Measurements from ENCODE around the gene ENPEP.

The ENPEP gene

GRCh38 chr4:110477836-110478235 lies 1.9 kb downstream of the ENPEP start:
- FAIRE-seq (no peak), DNase-seq (ENCODE audit: insufficient read length, low spot score) (no peak)
- TF ChIP-seq, protein P1, sequence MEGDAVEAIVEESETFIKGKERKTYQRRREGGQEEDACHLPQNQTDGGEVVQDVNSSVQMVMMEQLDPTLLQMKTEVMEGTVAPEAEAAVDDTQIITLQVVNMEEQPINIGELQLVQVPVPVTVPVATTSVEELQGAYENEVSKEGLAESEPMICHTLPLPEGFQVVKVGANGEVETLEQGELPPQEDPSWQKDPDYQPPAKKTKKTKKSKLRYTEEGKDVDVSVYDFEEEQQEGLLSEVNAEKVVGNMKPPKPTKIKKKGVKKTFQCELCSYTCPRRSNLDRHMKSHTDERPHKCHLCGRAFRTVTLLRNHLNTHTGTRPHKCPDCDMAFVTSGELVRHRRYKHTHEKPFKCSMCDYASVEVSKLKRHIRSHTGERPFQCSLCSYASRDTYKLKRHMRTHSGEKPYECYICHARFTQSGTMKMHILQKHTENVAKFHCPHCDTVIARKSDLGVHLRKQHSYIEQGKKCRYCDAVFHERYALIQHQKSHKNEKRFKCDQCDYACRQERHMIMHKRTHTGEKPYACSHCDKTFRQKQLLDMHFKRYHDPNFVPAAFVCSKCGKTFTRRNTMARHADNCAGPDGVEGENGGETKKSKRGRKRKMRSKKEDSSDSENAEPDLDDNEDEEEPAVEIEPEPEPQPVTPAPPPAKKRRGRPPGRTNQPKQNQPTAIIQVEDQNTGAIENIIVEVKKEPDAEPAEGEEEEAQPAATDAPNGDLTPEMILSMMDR (IDR thresholded peaks at IDR 0.05; ENCODE audit: insufficient read depth, missing control alignments), result no peak

GRCh38 chr4:110480031-110480549 lies 4.1 kb downstream of the ENPEP start:
- FAIRE-seq, result no peak
- TF ChIP-seq, protein P1 (IDR thresholded peaks at IDR 0.05; ENCODE audit: insufficient read depth, missing control alignments), result no peak
- no peak for DNase-seq (ENCODE audit: insufficient read length, low spot score)

- FAIRE-seq (no peak), DNase-seq (ENCODE audit: insufficient read length, low spot score) (no peak)
- TF ChIP-seq, protein P1 (IDR thresholded peaks at IDR 0.05; ENCODE audit: insufficient read depth, missing control alignments), result no peak
These were observed 4.9 kb downstream of the ENPEP start for GRCh38 chr4:110480746-110481271.

DNA sequence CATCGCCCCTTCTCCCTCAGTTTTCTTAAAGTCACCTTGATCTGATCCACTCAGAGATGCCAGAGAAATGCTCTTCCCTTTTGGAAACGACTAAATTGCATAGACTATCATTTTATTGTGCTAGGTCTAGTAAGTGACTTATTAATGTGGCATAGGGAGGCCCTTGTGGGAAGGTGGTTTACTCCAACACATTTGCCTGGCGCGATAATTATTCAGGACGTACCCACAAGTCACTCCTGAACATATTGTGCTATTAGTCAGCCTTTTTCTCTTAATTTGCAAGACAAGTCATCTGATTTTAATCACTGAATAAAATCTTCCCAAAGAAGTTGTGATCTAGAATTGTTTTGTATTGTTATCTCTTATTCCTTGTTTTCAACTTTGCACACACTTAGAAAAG lies 7.6 kb downstream of the ENPEP start:
- TF ChIP-seq, protein P1 (IDR thresholded peaks at IDR 0.05; ENCODE audit: insufficient read depth, missing control alignments), result no peak
- DNase-seq (ENCODE audit: insufficient read length, low spot score), result no peak
- no peak for FAIRE-seq

- FAIRE-seq, result no peak
- TF ChIP-seq, protein P1 (IDR thresholded peaks at IDR 0.05; ENCODE audit: insufficient read depth, missing control alignments), result no peak
- no peak for DNase-seq (ENCODE audit: insufficient read length, low spot score)
These were observed 8.1 kb downstream of the ENPEP start for GRCh38 chr4:110484029-110484428.

DNA sequence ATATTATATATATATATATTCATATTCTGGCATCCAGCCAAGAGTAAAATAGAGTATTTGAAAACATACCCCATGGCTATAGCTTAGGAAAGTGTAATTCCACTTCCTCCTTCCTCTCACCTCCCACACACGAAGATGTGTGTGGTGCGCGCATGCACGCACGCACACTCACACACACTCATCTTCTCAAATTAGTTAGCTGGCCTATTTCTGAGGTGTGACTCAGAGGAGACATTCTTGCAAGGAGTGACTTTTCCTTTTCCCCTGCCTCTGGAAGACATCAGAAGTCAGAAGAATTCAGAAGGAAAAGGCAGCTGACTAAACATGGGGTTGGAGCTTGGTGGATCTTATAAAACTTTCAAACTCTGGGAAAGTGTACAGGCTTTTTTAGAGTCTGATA lies 8.8 kb downstream of the ENPEP start:
- DNase-seq (ENCODE audit: insufficient read length, low spot score) (no peak), FAIRE-seq (no peak)
- TF ChIP-seq, protein P1 (IDR thresholded peaks at IDR 0.05; ENCODE audit: insufficient read depth, missing control alignments), result no peak

GRCh38 chr4:110485452-110485851 lies 9.5 kb downstream of the ENPEP start:
- DNase-seq (ENCODE audit: insufficient read length, low spot score) (no peak), FAIRE-seq (no peak)
- TF ChIP-seq, protein P1 (IDR thresholded peaks at IDR 0.05; ENCODE audit: insufficient read depth, missing control alignments), result no peak
